ENCODE measurements around the gene KIF21A. TPM values are rescaled to one million over a fixed set of nuclear protein-coding genes. Genes with fewer than 3 reads are reported as not detected.

The KIF21A gene
- total and polyA plus RNA-seq, 4 donors: 1.2 to 9.0 (median 5.8) TPM

DNA sequence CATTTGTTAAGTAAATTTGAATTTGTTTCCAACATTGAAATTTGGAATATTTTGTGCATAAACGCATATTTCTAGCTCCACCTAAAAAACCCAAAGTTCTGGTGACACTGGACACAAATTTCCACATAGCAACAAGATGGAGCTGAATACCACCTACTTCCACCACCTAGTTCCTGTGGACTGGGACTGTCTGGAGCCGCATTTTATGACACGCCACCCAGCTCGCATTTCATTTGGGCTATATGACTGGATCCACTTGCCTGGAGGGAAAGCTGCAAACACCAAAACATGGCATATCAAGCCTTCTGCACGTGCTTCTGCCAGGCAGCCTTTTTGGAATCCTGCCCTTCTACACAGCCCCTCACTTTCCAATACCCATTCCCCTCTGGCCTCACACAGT lies 173.4 kb downstream of the KIF21A start:
- DNase-seq (no peak), ATAC-seq (ENCODE audit: low FRiP score) (no peak)
- 72 to 75% methylated on average over 5 of the region's 5 CpGs for WGBS, 2 donors
- Histone ChIP-seq H3K27me3 (ENCODE audit: control insufficient read depth in 1 of 2, insufficient read depth in 2 of 2, low read length in 1 of 2) (no peaks in the 10 kb centered on the region), H3K9me3 (ENCODE audit: control insufficient read depth, low read length) (no peaks in the 10 kb centered on the region), H3K36me3 (ENCODE audit: control insufficient read depth in 1 of 2, insufficient read depth in 2 of 2, low read length in 1 of 2) (no peaks in the 10 kb centered on the region), H3K4me3 (ENCODE audit: low read length in 2 of 2) (no peak overlapping the region), H3K4me1 (ENCODE audit: control insufficient read depth in 1 of 2, insufficient read depth in 2 of 2, low read length in 2 of 2) (no peaks in the 10 kb centered on the region), H3K27ac (ENCODE audit: low read depth in 1 of 2, low read length in 2 of 2) (no peak overlapping the region)
- intact Hi-C loops (cut with DNase I): no loop called here

DNA sequence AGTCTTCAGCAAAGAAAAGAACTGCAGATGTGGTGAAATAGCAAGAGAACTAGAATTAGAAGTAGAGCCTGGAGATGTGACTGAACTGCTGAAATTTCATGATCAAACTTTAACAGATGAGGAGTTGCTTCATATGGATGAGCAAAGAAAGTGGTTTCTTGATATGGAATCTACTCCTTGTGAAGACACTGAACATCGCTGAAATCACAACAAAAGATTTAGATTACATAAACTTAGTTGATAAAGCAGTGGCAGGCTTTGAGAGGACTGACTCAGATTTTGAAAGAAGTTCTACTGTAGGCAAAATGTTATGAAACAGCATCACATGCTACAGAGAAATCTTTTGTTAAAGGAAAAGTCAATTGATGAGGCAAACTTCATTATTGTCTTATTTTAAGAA lies 175.0 kb downstream of the KIF21A start:
- H3K36me3 ChIP-seq (ENCODE audit: control insufficient read depth in 1 of 2, insufficient read depth in 2 of 2, low read length in 1 of 2): no peaks in the 10 kb centered on the region
- no peak for DNase-seq
- intact Hi-C loops (cut with DNase I): no loop called here
- H3K27ac ChIP-seq (ENCODE audit: low read depth in 1 of 2, low read length in 2 of 2): no peak overlapping the region
- no peaks in the 10 kb centered on the region for H3K27me3 ChIP-seq (ENCODE audit: control insufficient read depth in 1 of 2, insufficient read depth in 2 of 2, low read length in 1 of 2)
- WGBS, 2 donors: 68 to 71% methylated on average over 1 of the region's 1 CpG
- H3K4me3 ChIP-seq (ENCODE audit: low read length in 2 of 2): no peak overlapping the region
- H3K4me1 ChIP-seq (ENCODE audit: control insufficient read depth in 1 of 2, insufficient read depth in 2 of 2, low read length in 2 of 2): no peaks in the 10 kb centered on the region
- no peak for ATAC-seq (ENCODE audit: low FRiP score)
- H3K9me3 ChIP-seq (ENCODE audit: control insufficient read depth, low read length): no peaks in the 10 kb centered on the region

DNA sequence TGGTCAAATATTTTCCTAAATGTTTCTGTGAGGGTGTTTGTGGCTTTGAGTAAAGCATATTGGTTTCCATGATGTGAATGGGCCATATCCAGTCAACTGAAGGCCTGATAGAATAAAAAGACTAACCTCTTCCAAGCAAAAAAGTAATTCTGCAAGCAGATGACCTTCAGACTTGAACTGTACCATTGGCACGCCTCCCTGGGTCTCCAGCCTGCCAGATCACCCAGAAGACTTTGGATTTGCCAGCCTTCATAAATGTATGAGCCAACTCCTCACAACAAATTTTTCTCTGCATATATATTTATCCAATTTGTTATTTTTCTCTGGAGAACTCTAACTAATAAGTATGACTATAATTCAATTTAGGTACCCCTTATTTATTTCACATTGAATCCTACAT lies 190.3 kb downstream of the KIF21A start:
- peaks cover 3% of the 10 kb centered on the region for H3K9me3 ChIP-seq (ENCODE audit: control insufficient read depth, low read length)
- 60 to 65% methylated on average over 1 of the region's 1 CpG for WGBS, 2 donors
- H3K27me3 ChIP-seq (ENCODE audit: control insufficient read depth in 1 of 2, insufficient read depth in 2 of 2, low read length in 1 of 2): no peaks in the 10 kb centered on the region
- ATAC-seq (ENCODE audit: low FRiP score) (no peak), DNase-seq (no peak)
- no peaks in the 10 kb centered on the region for H3K36me3 ChIP-seq (ENCODE audit: control insufficient read depth in 1 of 2, insufficient read depth in 2 of 2, low read length in 1 of 2)
- no peak overlapping the region for H3K27ac ChIP-seq (ENCODE audit: low read depth in 1 of 2, low read length in 2 of 2)
- intact Hi-C loops (cut with DNase I): no loop called here
- H3K4me3 ChIP-seq (ENCODE audit: low read length in 2 of 2): no peak overlapping the region
- H3K4me1 ChIP-seq (ENCODE audit: control insufficient read depth in 1 of 2, insufficient read depth in 2 of 2, low read length in 2 of 2): no peaks in the 10 kb centered on the region

Other genes with a start within 250 kb of the KIF21A start
- under 1 TPM; 0.42 to 0.75 TPM for gene ABCD2, start 176.7 kb upstream of the KIF21A start, total RNA-seq
- under 1 TPM; 0.03 to 0.25 TPM for gene ABCD2, start 176.7 kb upstream of the KIF21A start, polyA plus RNA-seq